Superior temporal gyrus (tissue), 1 donor: ENCODE results near the gene IL17RC.
"Not testable (repeated sequence)": the region's sequence is repeated elsewhere in the genome, so short reads cannot be mapped to it uniquely, and the experiment has no call there.

Source experiments
- DNase-seq: peaks from one replicate; pipeline ENCODE4 v3.0.0-alpha.2; 2016; ENCODE audit errors: extremely low spot score

IL17RC gene

DNA sequence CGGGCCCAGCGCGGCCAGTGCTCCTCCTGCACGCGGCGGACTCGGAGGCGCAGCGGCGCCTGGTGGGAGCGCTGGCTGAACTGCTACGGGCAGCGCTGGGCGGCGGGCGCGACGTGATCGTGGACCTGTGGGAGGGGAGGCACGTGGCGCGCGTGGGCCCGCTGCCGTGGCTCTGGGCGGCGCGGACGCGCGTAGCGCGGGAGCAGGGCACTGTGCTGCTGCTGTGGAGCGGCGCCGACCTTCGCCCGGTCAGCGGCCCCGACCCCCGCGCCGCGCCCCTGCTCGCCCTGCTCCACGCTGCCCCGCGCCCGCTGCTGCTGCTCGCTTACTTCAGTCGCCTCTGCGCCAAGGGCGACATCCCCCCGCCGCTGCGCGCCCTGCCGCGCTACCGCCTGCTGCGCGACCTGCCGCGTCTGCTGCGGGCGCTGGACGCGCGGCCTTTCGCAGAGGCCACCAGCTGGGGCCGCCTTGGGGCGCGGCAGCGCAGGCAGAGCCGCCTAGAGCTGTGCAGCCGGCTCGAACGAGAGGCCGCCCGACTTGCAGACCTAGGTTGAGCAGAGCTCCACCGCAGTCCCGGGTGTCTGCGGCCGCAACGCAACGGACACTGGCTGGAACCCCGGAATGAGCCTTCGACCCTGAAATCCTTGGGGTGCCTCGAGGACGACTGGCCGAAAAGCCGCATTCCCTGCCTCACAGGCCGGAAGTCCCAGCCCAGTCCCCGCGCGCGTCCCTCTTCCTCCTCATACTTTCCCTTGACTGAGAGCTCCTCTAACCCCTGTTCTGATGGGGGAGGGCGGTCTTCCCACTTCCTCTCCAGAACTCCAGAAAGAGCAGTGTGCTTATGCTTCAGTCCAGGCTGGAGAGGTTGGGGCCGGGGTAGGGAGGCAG, 1.4 kb upstream of the IL17RC start:
- no peak for DNase-seq

DNA sequence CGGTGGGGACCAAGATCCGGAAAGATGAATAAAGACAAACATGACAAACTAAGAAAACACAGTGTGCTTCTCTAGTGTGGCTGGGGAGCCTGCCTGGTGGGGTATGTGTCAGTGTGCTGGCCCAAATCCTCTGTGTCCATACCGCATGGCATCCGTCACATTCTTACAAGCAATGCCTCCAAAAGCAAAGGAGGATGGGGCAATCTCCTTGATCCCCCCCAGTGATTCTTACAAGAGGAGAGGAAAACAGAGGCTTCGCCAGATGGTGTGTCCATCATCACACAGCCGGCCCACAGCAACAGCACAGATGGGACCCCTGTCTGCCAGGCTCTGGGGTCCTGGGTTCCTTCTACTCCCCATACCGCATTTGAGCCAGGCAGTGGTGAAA, 558 bp upstream of the IL17RC start:
- no peak for DNase-seq

DNA sequence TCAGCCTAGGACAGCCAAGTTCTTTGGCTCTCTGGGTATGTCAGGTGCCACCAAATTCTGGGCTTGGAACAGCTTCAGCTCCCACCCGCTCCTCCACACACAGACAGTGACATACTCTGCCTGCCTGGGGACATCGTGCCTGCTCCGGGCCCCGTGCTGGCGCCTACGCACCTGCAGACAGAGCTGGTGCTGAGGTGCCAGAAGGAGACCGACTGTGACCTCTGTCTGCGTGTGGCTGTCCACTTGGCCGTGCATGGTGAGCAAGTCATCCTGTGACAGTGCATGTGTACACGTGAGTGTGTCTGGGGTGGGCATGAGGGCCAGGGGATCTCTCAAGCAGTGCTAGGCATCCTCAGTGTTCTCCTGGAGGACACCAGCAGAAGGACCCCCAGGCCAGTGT, 922 bp downstream of the IL17RC start:
- DNase-seq = no peak

DNA sequence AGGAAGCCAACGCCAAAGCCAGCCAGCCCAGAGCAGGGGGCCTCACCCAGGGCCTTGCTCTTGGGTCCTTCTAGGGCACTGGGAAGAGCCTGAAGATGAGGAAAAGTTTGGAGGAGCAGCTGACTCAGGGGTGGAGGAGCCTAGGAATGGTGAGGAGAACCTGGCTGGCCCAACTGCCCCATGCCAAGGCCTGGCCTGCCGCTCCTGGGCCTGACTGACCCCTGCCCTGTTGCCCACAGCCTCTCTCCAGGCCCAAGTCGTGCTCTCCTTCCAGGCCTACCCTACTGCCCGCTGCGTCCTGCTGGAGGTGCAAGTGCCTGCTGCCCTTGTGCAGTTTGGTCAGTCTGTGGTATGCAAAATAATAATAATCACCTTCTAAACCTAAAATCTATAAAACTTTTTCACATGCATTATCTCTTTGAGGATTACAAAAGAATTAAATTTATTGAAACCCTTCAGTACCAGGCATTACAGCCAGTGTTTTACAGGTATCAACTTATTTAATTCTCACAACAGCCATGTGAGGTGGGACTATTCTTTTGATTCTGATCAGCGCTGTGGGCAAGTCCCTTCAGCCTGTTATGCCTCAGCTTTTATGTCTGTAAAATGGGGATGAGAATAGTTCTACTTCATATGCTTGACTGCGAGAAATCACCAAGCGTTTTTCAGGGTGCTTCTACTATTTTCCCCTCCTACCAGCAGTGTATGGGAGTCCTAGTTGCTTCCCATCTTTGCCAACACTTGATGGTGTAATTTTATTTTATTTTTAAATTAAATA, 1.6 kb downstream of the IL17RC start:
- no peak for DNase-seq

DNA sequence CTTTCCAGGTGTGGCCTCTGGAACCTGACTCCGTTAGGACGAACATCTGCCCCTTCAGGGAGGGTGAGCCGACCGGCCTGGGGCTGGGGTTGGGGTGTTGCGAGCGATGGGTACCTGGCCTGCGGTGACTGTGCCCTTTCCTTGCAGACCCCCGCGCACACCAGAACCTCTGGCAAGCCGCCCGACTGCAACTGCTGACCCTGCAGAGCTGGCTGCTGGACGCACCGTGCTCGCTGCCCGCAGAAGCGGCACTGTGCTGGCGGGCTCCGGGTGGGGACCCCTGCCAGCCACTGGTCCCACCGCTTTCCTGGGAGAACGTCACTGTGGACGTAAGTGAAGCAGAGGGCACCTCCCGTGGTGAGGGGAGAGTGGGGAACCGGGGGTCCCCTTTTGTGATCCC, 11.3 kb downstream of the IL17RC start:
- DNase-seq = no peak

DNA sequence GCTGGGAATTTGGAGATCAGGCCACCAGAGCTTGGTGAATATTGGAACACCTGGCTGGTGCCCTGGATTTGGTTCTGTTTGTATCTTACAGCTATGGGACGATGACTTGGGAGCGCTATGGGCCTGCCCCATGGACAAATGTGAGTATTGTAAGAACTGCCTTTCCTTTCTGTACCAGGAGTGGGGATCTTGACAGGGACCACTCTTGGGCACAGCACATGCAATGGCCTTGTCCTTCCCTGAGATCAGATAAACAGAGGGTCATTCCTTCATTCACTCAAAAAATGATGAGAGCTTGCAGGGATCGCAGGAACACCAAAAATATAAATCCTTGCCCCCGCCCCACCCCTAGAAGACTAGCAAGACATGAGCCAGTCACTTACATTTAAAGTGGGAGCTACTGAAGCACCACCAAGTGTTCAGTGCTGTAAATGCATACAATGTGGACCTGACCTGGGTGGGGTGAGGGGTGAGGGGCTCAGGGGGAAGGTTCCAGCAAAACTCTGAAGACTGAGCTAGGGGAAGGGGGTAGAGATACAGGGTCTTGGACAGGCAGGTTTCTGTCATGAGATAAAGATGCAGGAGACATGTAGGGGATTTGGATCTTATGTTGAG, 14.0 kb downstream of the IL17RC start:
- no peak for DNase-seq

DNA sequence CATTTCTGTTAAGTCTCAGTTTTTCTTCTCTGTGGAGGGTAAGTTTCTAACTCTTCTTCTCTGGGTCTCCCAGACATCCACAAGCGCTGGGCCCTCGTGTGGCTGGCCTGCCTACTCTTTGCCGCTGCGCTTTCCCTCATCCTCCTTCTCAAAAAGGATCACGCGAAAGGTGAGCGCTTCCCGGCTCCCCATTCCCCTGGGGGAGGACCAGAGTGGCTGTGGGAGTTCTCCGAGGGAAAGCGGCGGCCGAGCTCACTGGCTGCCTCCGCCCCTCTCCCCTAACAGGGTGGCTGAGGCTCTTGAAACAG, 15.6 kb downstream of the IL17RC start:
- no peak for DNase-seq

DNA sequence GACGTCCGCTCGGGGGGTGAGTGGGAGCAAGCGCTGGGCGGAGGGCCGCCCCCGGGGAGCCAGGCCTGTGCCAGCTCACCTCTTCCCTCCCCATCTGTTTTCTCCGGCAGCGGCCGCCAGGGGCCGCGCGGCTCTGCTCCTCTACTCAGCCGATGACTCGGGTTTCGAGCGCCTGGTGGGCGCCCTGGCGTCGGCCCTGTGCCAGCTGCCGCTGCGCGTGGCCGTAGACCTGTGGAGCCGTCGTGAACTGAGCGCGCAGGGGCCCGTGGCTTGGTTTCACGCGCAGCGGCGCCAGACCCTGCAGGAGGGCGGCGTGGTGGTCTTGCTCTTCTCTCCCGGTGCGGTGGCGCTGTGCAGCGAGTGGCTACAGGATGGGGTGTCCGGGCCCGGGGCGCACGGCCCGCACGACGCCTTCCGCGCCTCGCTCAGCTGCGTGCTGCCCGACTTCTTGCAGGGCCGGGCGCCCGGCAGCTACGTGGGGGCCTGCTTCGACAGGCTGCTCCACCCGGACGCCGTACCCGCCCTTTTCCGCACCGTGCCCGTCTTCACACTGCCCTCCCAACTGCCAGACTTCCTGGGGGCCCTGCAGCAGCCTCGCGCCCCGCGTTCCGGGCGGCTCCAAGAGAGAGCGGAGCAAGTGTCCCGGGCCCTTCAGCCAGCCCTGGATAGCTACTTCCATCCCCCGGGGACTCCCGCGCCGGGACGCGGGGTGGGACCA, 16.1 kb downstream of the IL17RC start:
- peak; percentile 58 for DNase-seq

DNA sequence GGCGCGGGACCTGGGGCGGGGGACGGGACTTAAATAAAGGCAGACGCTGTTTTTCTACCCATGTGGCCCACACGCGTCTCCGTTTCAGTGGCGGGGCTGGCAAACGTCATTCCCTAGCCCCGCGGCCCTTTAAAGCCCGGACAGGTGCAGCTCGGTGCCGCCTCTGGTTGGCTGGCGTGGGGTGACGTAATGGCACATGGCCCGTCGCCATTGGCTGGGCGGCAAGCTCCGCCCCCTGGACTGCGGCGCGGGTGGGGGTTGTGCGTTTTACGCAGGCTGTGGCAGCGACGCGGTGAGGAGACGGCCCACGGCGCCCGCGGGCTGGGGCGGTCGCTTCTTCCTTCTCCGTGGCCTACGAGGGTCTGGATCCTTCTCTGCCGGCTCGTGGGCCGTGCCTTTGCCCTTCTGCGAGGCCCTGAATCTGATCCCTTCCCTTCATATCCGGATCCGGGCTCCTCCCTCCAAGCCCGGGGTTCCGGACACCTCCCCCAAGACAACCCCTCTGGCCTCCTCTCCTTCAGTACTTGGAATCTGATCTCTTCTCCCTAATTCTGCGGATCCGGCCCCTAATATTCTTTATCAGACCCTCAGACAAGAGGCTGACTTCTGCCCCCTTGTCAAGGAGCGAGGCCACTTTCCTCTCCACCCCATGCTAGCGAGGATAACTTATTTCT, 16.8 kb downstream of the IL17RC start, which contains the start of gene CRELD1:
TSS of gene CRELD1 (plus strand) at position 274 of the 674 bp plus-strand sequence. CDS start 605 bp downstream, outside the sequence.
- DNase-seq = peak; percentile 98

DNA sequence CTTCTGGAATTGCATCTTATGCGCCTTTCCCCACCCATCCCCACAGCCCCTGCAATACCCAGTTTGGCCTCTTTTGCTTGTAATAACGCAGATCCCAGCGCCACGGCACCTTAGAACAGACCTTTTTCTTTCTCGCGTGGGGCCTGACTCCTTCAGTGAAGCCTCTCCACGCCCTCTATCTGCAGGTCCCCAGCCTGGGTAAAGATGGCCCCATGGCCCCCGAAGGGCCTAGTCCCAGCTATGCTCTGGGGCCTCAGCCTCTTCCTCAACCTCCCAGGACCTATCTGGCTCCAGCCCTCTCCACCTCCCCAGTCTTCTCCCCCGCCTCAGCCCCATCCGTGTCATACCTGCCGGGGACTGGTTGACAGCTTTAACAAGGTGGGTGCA, 17.3 kb downstream of the IL17RC start:
- DNase-seq = no peak

DNA sequence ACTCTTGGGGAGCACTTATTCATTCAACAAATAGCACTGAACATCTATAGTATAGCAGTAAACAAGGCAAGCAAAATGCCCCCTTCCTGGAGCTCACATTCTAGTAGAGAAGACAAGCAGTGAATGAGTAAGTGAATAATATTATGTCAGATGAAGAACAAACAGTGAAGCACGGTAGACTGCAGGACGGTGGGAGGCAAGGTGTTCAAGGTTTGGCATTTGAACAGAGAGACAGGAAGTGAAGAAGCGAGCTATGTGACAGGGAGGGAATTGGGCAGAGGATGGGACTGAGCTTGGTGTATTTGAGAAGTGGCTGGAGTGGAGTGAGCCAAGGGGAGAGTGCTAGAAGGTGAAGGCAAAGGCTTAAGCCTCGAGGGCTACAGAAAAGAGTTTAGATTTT, 18.1 kb downstream of the IL17RC start:
- DNase-seq = no peak

DNA sequence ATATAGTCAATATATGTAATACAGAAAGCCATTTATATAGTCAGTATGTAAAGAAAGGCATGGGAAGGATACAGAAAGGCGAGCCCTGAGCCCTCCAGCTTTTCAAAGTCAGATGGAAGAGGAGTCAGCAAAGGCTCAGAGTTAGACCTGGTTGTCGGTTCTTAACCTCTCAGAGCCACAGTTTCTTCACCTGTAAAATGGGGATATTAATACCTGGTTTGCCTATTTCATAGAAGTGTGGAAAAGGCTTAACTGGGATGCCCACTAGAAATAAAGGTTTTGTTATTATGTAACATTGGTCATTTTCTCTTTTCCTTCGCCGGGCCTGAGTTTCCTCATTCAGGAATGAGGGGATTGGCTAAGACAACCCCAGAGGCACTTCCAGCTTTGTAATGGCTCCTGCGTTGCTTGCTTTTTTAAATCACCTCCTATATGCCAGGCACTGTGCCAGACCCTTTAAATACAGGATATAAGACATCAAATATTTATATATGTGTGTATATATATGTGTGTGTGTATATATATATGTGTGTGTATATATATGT, 19.1 kb downstream of the IL17RC start:
- DNase-seq = no peak

DNA sequence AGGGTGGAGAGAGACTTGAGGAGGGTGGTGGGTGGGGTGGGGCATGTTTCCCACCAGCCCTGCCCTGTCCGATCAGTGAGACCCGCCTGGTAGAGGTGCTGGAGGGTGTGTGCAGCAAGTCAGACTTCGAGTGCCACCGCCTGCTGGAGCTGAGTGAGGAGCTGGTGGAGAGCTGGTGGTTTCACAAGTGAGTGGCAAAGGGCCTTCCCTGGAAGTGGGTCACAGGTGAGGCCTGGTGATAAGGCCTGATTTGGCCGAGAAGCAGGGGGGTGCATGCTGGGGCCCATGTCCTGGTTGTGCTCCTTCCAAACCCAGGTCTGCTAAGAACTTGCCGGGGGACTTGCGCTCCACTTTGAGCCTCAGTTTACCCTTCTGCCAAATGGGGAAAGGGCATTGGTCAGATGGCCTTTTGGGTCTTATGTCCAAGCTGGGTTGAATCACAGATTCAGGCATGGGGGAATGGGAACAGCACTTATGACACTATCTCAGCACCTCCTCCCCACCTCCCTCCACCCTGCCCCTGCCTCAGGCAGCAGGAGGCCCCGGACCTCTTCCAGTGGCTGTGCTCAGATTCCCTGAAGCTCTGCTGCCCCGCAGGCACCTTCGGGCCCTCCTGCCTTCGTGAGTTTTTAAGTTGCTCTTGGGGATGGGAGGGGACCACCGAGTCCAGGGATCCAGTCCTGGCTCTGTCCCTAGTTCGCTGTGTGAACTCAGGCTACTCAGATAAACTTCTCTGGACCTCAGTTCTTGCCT, 20.8 kb downstream of the IL17RC start:
- no peak for DNase-seq

DNA sequence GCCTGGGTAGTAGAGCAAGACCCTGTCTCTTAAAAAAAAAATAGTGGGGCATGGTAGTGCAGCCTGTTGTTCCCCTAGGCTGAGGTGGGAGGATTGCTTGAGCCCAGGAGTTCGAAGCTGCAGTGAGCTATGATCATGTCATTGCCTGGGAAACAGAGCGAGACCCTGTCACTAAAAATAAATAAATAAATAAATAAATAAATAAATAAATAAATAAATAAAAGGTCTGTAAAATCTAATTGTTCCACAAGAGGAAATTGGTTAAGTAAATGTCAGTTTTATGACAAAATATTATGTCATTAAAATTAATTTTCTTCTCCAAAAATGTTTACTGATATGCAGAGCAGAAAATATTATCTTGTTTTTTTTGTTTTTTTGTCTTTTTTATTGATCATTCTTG, 22.1 kb downstream of the IL17RC start:
- DNase-seq = no peak

DNA sequence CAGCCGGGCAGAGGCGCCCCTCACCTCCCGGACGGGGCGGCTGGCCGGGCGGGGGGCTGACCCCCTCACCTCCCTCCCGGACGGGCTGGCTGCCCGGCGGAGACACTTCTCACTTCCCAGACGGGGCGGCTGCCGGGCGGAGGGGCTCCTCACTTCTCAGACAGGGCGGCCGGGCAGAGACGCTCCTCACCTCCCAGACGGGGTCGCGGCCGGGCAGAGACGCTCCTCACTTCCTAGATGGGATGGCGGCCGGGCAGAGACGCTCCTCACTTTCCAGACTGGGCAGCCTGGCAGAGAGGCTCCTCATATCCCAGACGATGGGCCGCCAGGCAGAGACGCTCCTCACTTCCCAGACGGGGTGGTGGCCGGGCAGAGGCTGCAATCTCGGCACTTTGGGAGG, 23.0 kb downstream of the IL17RC start:
- not testable (repeated sequence) for DNase-seq

DNA sequence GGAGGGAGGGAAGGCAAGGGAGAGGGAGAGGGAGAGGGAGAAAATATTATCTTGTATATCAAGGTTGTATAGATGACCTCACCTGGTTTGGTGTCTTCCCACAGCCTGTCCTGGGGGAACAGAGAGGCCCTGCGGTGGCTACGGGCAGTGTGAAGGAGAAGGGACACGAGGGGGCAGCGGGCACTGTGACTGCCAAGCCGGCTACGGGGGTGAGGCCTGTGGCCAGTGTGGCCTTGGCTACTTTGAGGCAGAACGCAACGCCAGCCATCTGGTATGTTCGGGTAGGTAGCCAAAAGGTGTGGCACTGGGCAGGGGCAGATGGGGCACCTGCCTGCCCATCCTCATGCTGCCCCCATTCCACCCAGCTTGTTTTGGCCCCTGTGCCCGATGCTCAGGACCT, 23.8 kb downstream of the IL17RC start:
- no peak for DNase-seq

DNA sequence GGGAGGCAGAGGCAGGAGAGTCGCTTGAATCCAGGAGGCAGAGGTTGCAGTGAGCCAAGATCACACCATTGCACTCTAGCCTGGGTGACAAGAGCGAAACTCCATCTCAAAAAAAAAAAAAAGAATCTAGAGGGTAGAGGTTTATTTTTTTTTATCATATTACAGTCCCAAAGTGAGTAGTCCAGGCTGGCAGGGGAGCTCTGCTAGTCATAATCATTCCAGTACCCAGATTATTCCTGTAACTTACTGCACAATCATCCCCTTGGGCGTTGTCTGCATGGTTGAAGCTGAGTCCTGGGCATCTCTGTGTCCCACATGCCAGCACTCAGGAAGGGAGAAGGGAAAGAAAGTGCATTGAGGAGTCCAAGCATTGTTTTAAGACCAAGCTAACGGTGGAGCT, 25.3 kb downstream of the IL17RC start:
- DNase-seq = no peak

DNA sequence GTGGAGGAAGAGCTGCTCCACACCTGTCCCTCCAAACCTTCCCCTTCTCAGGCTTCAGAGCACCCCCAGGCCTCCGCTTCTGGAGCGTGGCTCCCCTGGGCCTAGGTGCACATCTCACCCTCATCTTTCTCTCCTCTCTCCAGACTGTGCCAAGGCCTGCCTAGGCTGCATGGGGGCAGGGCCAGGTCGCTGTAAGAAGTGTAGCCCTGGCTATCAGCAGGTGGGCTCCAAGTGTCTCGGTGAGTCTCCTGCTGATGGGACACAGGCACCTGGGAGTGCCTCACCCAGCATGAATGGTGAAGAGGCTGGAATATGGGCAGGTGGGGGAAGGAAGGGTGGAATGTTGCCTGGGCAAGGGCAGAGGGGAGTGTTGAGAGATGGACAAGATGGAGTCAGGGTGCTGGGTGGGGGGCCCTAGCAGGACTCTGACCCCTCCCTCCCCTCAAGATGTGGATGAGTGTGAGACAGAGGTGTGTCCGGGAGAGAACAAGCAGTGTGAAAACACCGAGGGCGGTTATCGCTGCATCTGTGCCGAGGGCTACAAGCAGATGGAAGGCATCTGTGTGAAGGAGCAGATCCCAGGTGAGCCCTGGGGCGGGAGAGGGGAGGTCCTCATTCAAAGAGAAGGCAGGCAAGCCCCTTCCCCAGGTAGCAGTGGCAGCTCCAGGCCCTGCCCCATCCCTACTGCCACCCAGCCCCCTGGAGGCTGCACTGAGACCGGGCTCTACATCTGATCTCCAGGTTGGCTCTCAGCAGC, 26.2 kb downstream of the IL17RC start:
- no peak for DNase-seq

DNA sequence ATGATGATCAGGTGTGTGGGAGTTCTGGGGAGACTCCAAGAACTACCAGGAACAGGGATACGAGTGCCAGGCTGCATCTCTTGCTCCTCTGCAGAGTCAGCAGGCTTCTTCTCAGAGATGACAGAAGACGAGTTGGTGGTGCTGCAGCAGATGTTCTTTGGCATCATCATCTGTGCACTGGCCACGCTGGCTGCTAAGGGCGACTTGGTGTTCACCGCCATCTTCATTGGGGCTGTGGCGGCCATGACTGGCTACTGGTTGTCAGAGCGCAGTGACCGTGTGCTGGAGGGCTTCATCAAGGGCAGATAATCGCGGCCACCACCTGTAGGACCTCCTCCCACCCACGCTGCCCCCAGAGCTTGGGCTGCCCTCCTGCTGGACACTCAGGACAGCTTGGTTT, 27.4 kb downstream of the IL17RC start:
- peak; percentile 37 for DNase-seq

DNA sequence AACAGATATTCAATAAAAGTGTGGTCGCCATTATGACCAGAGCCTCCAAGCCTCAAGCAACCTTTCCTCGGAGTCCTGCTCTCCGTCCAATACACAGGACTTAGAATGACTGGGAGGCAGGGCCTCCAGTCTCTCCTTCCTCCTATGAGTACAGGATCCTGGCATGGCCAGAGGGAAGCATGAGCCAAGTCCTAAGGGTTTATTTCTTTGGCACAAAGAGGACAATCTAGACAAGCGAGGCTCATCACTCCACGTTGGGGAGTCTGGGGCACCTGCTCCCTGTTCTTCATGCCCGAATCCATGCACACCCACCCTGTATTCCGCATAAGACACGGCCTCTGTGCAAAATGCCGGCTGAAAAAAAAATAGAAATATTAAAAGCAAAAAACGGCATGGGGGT, 28.5 kb downstream of the IL17RC start:
- no peak for DNase-seq
